GM12865 (cell line): ENCODE measurements around the gene C1orf159.

ENCODE experiments used
- DNase-seq: peaks from one replicate; pipeline ENCODE4 v3.0.0; 2010; ENCODE audit warnings: low read depth
- H3K4me3 ChIP-seq: 2 replicates; pipeline ENCODE4 v1.5.1; 2011; ENCODE audit warnings: mild to moderate bottlenecking, low read depth, low read length, control low read depth
- CTCF ChIP-seq: IDR thresholded peaks from 2 replicates; pipeline ENCODE4 v1.5.1; 2011; ENCODE audit warnings: low read length, control low read depth, low read depth, inconsistent platforms; ENCODE audit not compliant: insufficient read depth; ENCODE audit errors: missing control alignments

C1orf159 gene

GRCh38 chr1:1035291-1035943, 80.5 kb downstream of the C1orf159 start:
- H3K4me3 ChIP-seq: no peak overlapping the region
- DNase-seq: no peak
- TF ChIP-seq CTCF: no peak

- no peak overlapping the region for H3K4me3 ChIP-seq
- no peak for DNase-seq
- TF ChIP-seq CTCF: no peak
Observed at GRCh38 chr1:1034439-1034781, 81.5 kb downstream of the C1orf159 start.

- H3K4me3 ChIP-seq: no peak overlapping the region
- no peak for DNase-seq
- TF ChIP-seq CTCF: no peak
Observed at GRCh38 chr1:1033731-1034438, 82.0 kb downstream of the C1orf159 start.

GRCh38 chr1:1033009-1033587, 82.8 kb downstream of the C1orf159 start:
- peak; percentile 97 for DNase-seq
- H3K4me3 ChIP-seq: peak overlapping the region; percentile 38
- peak; percentile 90 for TF ChIP-seq CTCF

GRCh38 chr1:1032424-1032823, 83.5 kb downstream of the C1orf159 start:
- no peak for TF ChIP-seq CTCF
- H3K4me3 ChIP-seq: peak overlapping the region; percentile 38
- DNase-seq: peak; percentile 33
